T-helper 1 cell treated with Interleukin-12 subunit alpha and Interleukin-12 subunit beta and Interleukin-4 antibody, amounts not matched to agents 30 μg/mL and 1 μg/mL, for 36 hours (primary cell): ENCODE results near the gene UBE2L3.
"Not testable (repeated sequence)": the region's sequence is repeated elsewhere in the genome, so short reads cannot be mapped to it uniquely, and the experiment has no call there.

ENCODE experiments used
- H3K27ac Mint-ChIP-seq: one replicate; pipeline ENCODE4 v1.8.0; 2021; ENCODE audit warnings: mild to moderate bottlenecking, mixed read lengths
- H3K27me3 Mint-ChIP-seq: one replicate; pipeline ENCODE4 v1.8.0; 2021; ENCODE audit warnings: low read depth, mixed read lengths
- H3K36me3 Mint-ChIP-seq: one replicate; pipeline ENCODE4 v1.8.0; 2021; ENCODE audit warnings: low read depth, mixed read lengths
- H3K4me1 Mint-ChIP-seq: one replicate; pipeline ENCODE4 v1.8.0; 2021; ENCODE audit warnings: low read depth, mixed read lengths
- H3K4me3 Mint-ChIP-seq: one replicate; pipeline ENCODE4 v1.8.0; 2021; ENCODE audit warnings: mild to moderate bottlenecking, moderate library complexity, mixed read lengths
- H3K9me3 Mint-ChIP-seq: one replicate; pipeline ENCODE4 v1.8.0; 2021; ENCODE audit warnings: mixed read lengths

The UBE2L3 gene

DNA sequence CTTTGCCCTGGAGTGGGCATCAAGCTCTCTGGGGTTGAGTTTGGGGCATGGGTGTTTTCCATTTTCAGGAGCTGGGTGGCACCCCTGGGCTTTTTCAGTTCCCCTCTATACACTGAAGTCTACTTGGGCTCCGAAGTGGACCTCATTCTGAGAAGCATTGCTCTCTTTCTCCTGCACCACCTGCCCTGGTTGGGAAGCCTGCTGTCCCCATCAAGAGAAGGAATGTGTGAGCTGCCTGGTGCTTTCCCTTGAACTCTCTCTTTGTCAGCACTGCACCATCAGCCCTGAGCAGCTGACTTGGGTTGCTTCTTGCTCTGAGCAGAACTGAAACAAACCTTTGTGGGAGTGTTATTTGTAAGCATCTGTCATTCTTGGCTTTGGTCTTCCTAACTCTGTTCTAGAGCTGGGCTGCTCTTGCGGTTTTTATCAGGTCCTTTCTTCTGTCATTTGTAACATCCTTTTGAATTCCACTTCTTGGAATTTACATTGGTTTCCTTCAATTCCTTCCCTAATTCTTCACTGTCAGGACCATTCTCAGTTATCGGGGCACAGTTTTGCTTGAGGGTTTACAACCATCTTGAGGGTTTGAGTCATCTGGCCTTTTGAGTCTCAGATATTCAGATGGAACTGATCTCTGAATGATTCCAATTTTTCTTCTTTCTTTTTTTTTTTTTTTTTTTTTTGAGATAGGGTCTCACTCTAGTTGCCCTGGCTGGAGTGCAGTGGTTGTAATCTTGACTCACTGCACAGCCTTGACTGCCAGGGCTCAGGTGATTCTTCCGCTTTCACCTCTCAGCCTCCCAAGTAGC is 20.5 kb downstream of the UBE2L3 start:
- Mint-ChIP-seq H3K27ac (peak overlapping the region; percentile 91), H3K27me3 (no peaks in the 10 kb centered on the region), H3K9me3 (no peaks in the 10 kb centered on the region), H3K4me1 (peaks cover 34% of the 10 kb centered on the region), H3K36me3 (peaks cover 15% of the 10 kb centered on the region), H3K4me3 (peak overlapping the region; percentile 51)

DNA sequence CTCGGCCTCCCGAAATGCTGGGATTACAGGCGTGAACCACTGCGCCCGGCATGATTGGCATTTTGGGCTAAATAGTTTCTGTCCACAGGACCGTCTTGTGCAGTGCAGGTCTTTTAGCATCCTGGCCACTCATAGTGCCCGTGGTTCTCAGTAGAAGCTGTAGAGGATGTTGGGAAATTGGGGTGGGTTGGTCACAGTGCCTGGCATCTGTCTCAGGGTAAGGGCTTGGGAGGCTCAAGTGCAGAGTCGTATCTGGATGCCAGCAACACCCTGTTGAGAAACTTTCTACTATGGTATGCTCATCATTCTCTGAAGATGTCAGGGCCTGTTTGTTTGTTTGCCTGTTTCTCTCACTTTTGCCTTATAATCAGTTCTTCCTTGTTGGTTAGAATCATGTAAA is 21.9 kb downstream of the UBE2L3 start:
- H3K27ac Mint-ChIP-seq = peak overlapping the region; percentile 34
- H3K4me1 Mint-ChIP-seq = peaks cover 40% of the 10 kb centered on the region
- peaks cover 29% of the 10 kb centered on the region for H3K36me3 Mint-ChIP-seq
- H3K27me3 Mint-ChIP-seq = no peaks in the 10 kb centered on the region
- no peak overlapping the region for H3K4me3 Mint-ChIP-seq
- H3K9me3 Mint-ChIP-seq = no peaks in the 10 kb centered on the region

GRCh38 chr22:21590809-21591641 is 23.5 kb downstream of the UBE2L3 start:
- Mint-ChIP-seq H3K9me3 (no peaks in the 10 kb centered on the region), H3K4me1 (peaks cover 36% of the 10 kb centered on the region), H3K4me3 (no peak overlapping the region), H3K27ac (peak overlapping the region; percentile 18), H3K36me3 (peaks cover 43% of the 10 kb centered on the region), H3K27me3 (no peaks in the 10 kb centered on the region)

DNA sequence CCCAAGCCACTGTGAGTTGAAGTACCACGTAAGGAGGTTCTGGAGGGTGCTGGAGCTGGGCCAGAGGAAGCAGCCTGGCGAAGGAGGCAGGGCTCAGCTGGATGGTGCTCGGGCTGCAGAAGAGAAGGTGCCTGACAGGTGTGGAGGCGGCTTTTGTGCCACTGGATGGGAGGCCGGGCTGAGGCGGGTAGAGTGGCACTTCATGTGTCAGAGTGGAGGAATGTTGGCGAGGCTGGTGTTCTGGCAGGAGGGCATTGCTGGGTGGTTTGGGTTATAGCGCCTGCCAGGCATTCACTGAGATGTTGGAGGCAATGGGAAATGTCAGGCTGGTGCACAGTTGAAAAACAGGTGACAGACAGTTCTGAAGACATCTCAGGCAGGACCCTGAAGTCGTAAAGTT is 24.2 kb downstream of the UBE2L3 start:
- Mint-ChIP-seq H3K27me3 (no peaks in the 10 kb centered on the region), H3K36me3 (peaks cover 46% of the 10 kb centered on the region), H3K4me3 (no peak overlapping the region), H3K27ac (no peak overlapping the region), H3K9me3 (no peaks in the 10 kb centered on the region), H3K4me1 (peaks cover 36% of the 10 kb centered on the region)

- no peaks in the 10 kb centered on the region for H3K9me3 Mint-ChIP-seq
- no peak overlapping the region for H3K27ac Mint-ChIP-seq
- H3K4me1 Mint-ChIP-seq = peaks cover 34% of the 10 kb centered on the region
- no peaks in the 10 kb centered on the region for H3K27me3 Mint-ChIP-seq
- H3K36me3 Mint-ChIP-seq = peaks cover 49% of the 10 kb centered on the region
- H3K4me3 Mint-ChIP-seq = no peak overlapping the region
Observed at GRCh38 chr22:21592422-21592821, 24.9 kb downstream of the UBE2L3 start.

DNA sequence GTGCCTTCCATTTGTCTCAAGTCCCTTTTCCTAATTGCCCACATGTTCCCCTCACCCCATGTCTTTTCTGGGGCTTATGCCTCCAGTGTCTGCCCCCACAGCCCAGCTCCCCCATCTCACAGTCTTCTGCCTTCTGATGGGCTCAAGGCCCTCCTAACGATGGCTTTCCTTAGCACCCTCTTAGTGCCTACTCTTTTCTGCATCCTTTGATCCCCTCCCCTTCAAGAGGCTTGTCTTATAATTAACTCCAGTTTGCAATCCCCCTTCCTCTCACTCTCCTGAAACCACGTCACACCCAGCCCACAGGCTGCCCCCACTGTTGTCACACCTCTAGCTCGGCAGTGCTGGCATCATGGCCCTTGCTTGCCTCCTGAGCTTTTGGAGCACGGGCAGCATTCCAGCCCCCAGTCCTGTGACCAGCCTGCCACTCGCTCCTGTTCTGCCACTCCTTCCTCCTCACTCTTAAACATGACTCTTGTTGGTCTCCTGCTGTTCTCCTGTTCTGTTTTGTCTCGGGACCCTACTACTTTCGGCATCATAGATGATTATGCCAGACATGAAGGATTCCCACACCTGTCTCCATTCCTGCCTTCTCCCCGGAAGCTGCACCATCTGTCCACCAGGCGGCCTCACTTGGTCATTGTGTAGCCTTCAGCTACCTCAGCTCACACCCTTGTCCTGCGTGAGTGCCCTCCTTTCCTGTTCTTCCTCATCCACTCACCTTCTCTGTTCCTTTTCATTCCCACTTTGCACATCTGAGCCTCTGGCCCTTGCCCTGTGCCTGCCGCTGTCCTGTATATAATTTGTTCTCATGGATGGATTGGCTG is 26.1 kb downstream of the UBE2L3 start:
- Mint-ChIP-seq H3K36me3 (peaks cover 45% of the 10 kb centered on the region), H3K9me3 (no peaks in the 10 kb centered on the region), H3K27me3 (no peaks in the 10 kb centered on the region), H3K4me3 (no peak overlapping the region), H3K27ac (no peak overlapping the region), H3K4me1 (peaks cover 28% of the 10 kb centered on the region)

DNA sequence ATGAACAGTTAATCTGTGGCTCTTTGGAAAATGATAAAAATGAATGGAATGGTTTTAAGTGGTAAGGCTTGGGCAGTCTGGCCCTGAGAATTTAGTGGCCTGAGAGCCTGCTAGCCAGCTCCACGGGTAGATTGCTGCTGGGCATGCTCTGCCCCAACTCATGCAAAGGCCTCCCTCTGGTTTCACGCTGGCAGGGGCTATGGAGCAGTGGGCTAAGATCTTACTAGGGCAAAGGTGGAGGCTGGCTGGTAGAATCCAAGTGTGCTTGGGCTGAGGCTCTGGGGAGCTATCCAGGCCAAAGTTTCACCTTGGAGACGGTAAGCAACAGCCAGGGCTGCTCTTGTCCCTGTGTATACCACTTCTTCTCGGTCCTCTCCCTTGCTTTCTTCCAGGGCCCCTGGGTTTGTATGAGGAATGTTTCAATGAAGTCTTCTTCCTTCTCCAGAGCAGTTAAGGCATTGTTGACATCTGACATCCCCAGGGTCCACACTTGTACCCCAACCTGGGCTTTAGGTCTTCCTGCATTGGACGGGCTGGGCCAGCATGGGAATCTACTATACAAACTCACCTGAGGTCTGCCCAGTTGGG is 27.4 kb downstream of the UBE2L3 start:
- Mint-ChIP-seq H3K4me3 (no peak overlapping the region), H3K4me1 (peaks cover 29% of the 10 kb centered on the region), H3K27ac (no peak overlapping the region), H3K9me3 (no peaks in the 10 kb centered on the region), H3K27me3 (no peaks in the 10 kb centered on the region), H3K36me3 (peaks cover 48% of the 10 kb centered on the region)

DNA sequence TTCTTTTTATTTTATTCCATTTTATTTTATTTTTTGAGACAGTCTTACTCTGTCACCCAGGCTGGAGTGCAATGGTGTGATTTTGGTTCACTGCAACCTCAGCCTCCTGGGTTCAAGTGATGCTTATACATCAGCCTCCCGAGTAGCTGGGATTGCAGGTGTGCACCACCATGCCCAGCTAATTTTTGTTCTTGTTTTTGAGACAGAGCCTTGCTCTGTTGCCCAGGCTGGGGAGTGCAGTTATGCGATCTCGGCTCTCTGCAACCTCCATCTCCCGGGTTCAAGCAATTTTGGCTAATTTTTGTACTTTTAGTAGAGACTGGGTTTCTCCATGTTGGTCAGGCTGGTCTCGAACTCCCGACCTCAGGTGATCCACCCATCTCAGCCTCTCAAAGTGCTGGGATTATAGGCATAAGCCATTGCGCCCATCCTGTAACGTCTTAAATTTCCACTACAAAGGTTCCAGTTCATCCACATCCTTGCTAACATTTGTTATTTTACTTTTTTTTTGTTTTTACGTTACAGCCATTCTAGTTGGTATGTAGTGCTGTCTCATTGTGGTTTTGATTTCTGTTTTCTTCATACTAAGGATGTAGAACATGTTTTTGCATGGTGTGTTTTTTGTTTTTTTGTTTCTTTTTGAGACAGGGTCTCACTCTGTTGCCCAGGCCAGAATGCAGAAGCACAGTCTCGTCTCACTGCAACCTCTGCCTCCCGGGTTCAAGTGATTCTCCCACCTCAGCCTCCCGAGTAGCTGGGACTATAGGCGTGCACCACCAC is 29.0 kb downstream of the UBE2L3 start:
- not testable (repeated sequence) for H3K4me3 Mint-ChIP-seq, H3K9me3 Mint-ChIP-seq, H3K27me3 Mint-ChIP-seq, H3K27ac Mint-ChIP-seq
- H3K4me1 Mint-ChIP-seq = peaks cover 24% of the 10 kb centered on the region
- H3K36me3 Mint-ChIP-seq = peaks cover 45% of the 10 kb centered on the region

DNA sequence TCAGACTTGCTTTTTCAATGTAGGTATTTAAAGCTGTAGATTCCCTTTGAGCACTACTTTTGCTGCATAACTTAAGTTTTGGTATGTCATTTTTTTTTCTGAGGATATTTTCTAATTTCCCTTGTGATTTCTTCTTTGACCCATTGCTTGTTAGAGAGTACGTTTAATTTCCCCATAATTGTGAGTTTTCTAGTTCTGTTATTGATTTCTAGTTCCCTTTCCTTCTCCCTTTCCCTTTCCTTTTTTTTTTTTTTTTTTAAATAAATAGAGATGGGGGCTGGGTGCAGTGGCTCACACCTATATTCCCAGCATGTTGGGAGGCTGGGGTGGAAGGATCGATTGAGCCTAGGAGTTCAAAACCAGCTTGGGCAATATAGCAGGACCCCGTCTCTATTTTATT is 30.8 kb downstream of the UBE2L3 start:
- no peaks in the 10 kb centered on the region for H3K27me3 Mint-ChIP-seq
- no peak overlapping the region for H3K27ac Mint-ChIP-seq
- no peak overlapping the region for H3K4me3 Mint-ChIP-seq
- H3K36me3 Mint-ChIP-seq = peaks cover 46% of the 10 kb centered on the region
- H3K9me3 Mint-ChIP-seq = no peaks in the 10 kb centered on the region
- peaks cover 26% of the 10 kb centered on the region for H3K4me1 Mint-ChIP-seq

- H3K27me3 Mint-ChIP-seq = no peaks in the 10 kb centered on the region
- H3K4me1 Mint-ChIP-seq = peaks cover 20% of the 10 kb centered on the region
- peak overlapping the region; percentile 39 for H3K27ac Mint-ChIP-seq
- peaks cover 36% of the 10 kb centered on the region for H3K36me3 Mint-ChIP-seq
- H3K9me3 Mint-ChIP-seq = no peaks in the 10 kb centered on the region
- H3K4me3 Mint-ChIP-seq = no peak overlapping the region
Observed at GRCh38 chr22:21599053-21599893, 31.8 kb downstream of the UBE2L3 start.

DNA sequence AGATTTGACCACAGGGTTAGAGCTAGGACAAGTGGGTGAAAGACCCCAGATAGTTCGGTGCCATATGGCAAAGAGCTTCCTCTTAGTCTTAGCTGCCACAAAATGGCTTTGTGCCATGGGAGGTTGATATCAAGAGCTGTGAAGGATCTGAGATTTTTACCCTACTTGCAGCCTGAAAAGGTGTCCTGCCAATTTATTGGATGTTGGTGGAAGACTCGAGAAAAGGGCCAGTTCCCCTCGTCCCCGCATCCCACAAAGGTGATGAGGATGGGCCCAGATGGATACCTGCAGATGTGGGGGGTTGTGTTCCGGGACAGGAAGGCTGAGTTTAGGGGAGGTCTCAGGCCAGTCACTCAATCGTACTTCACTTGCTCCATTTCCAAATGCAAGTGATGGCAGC is 35.1 kb downstream of the UBE2L3 start:
- Mint-ChIP-seq H3K27ac (no peak overlapping the region), H3K4me3 (no peak overlapping the region)

DNA sequence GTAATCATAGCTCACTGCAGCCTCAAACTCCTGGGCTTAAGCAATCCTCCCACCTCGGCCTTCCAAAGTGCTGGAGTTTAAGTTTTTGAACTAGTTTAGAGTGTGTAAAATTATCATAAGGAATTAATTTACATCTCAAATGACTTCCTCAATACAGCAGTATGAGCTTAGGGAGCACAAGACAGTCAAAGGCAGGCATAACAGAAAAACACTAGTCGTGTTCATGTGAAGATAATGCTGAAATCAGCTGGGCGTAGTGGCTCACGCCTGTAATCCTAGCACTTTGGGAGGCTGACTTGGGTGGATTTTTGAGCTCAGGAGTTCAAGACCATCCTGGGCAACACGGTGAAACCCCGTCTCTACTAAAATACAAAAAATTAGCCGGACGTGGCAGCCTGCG is 36.5 kb downstream of the UBE2L3 start:
- Mint-ChIP-seq H3K4me1 (peaks cover 19% of the 10 kb centered on the region), H3K4me3 (no peak overlapping the region), H3K36me3 (peaks cover 11% of the 10 kb centered on the region), H3K9me3 (no peaks in the 10 kb centered on the region), H3K27ac (no peak overlapping the region), H3K27me3 (no peaks in the 10 kb centered on the region)

More for the DNA sequence above, 35.1 kb downstream of the UBE2L3 start:
- H3K36me3 Mint-ChIP-seq = peaks cover 12% of the 10 kb centered on the region
- no peaks in the 10 kb centered on the region for H3K9me3 Mint-ChIP-seq
- H3K4me1 Mint-ChIP-seq = peaks cover 20% of the 10 kb centered on the region
- no peaks in the 10 kb centered on the region for H3K27me3 Mint-ChIP-seq
